Measurements from ENCODE around the gene EFS.

Gene EFS

GRCh38 chr14:23321572-23322547, 43.1 kb downstream of the EFS start:
- peak in 1 of 2 experiments; percentile 37 for DNase-seq (ENCODE audit: low read depth in 1 of 2, low spot score in 1 of 2)
- in situ Hi-C loops (cut with HindIII; ENCODE audit: low pct_unique_long_range_greater_than_20kb, low sequenced_read_pairs) = no loop called here
- TF ChIP-seq JUND (IDR thresholded peaks at IDR 0.05; ENCODE audit: low read depth) = no peak

DNA sequence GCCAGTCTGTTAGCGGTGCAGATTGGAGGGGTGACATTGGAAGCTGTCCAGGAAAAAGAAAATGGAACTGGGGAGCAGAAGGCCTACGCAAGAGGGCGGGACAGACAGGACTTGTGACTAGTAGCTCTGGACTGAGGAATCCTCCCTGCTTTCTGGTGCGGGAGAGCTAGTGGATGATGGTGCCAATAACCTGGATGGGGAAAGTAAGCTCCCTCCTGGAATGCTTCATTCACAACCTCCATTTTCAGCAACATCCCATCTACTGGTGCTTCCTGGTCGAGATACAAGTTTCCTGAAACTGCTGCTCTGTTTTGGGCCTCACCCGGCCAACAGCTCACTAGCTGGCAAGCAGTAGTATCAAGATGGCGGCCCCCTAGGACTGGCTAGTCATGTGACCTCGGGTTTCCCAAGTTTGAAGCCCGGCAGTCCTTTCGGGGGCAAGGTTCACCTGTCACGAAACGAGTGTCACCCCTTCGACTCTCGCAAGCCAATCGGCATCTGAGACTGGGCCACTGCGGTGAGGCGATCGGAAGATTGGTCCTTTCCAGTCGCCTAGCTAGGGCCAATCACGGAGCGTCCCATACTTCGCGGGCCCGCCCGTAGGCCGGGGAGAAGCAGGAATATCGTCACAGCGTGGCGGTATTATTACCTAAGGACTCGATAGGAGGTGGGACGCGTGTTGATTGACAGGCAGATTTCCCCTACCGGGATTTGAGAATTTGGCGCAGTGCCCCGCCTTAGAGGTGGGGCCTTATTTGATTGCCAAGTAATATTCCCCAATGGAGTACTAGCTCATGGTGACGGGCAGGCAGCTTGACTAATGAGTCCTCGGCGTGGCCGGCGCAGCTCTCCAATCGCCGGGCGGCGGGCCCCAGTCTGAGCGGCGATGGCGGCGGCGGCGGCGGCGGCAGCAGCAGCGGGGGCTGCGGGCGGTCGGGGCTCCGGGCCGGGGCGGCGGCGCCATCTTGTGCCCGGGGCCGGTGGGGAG, 44.1 kb downstream of the EFS start, which contains the start of gene PABPN1:
PABPN1 (plus strand) TSS at position 874 of the 988 bp plus-strand sequence; CDS start at position 887, 13 bp downstream.
- in situ Hi-C loops (cut with HindIII; ENCODE audit: low pct_unique_long_range_greater_than_20kb, low sequenced_read_pairs) = no loop called here
- DNase-seq (ENCODE audit: low read depth in 1 of 2, low spot score in 1 of 2) = peak; percentile 94 to 99
- TF ChIP-seq JUND (IDR thresholded peaks at IDR 0.05; ENCODE audit: low read depth) = no peak

DNA sequence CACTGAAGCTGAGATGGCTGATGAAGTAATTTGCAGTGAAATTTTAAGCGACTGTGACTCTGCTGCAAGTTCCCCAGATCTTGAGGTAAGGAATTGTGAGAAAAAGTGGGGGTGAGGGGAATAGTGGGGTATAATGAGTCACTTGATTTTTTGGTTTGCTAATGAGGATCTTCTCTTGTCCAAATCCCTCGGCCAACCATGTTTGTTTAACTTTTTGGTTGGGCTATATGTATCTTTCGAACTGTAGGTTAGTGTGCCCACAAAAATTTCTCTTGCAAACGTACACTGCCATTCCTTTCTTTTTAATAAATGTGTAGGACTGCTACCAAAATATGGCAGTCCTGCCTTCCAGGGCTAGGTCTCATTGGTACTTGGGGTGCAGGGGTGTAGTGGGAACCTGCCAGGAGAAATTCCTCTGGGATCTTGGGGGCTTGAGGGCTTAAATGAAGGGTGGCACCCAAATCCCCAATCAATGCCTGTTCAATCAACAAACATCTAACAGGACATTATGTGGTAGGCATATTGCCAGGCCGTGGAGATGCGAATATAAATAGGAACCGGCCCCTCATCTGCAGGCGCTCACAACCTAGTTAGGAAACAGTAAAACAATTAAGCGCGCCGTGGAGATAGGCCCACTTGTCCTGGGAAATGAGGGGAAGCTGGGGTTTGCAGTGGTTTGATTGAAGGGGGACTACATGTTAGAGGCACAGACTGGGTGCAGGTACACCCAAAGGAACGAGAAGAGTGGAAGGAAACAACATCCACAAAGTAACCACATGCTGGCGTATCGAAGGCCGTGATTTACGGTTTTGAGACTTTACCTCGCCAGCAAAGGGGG, 45.0 kb downstream of the EFS start:
- TF ChIP-seq JUND (IDR thresholded peaks at IDR 0.05; ENCODE audit: low read depth) = no peak
- DNase-seq (ENCODE audit: low read depth in 1 of 2, low spot score in 1 of 2) = no peak
- in situ Hi-C loops (cut with HindIII; ENCODE audit: low pct_unique_long_range_greater_than_20kb, low sequenced_read_pairs) = no loop called here

- in situ Hi-C loops (cut with HindIII; ENCODE audit: low pct_unique_long_range_greater_than_20kb, low sequenced_read_pairs) = no loop called here
- no peak for TF ChIP-seq JUND (IDR thresholded peaks at IDR 0.05; ENCODE audit: low read depth)
- DNase-seq (ENCODE audit: low read depth in 1 of 2, low spot score in 1 of 2) = no peak
Observed at GRCh38 chr14:23316300-23316699, 48.7 kb downstream of the EFS start.

GRCh38 chr14:23310546-23310945, 54.4 kb downstream of the EFS start:
- in situ Hi-C loops (cut with HindIII; ENCODE audit: low pct_unique_long_range_greater_than_20kb, low sequenced_read_pairs) = no loop called here
- DNase-seq (ENCODE audit: low read depth in 1 of 2, low spot score in 1 of 2) = no peak

DNA sequence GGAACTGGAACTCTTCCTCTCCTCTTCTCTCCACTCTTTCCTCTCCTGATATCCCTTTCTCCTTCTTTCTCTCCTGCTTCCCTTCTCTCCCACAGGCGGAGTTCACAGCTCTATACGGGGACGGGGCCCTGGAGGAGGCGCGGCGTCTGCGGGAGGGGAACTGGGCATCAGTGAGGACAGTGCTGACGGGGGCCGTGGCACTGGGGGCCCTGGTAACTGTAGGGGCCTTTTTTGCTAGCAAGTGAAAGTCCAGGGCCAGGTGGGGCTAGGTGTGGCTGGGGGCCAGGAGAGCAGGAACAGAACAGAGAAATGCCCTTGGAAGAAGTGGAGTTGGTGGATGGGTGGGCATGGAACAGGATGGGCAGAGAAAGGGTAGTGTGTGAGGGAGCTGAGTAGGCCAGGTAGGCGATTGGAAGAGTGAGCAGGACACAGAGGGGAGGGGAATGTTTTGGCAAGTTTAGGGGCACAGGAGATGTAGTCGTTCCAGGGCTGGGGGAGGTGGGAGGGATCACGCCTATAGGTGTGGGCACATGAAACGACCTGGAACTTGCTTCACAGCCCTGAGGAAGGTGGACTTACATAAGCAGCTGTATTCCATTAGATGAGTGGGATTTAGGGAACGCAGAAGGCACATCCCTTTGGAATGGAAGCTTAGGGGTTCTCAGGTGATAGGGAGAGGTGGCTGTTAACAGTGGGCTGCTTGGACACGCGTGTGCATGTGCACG, 56.1 kb downstream of the EFS start:
- DNase-seq (ENCODE audit: low read depth in 1 of 2, low spot score in 1 of 2) = no peak
- TF ChIP-seq JUND (IDR thresholded peaks at IDR 0.05; ENCODE audit: low read depth) = no peak
- in situ Hi-C loops (cut with HindIII; ENCODE audit: low pct_unique_long_range_greater_than_20kb, low sequenced_read_pairs) = no loop called here

More at GRCh38 chr14:23310546-23310945, 54.4 kb downstream of the EFS start:
- TF ChIP-seq JUND (IDR thresholded peaks at IDR 0.05; ENCODE audit: low read depth) = no peak

- no peak for DNase-seq (ENCODE audit: low read depth in 1 of 2, low spot score in 1 of 2)
- in situ Hi-C loops (cut with HindIII; ENCODE audit: low pct_unique_long_range_greater_than_20kb, low sequenced_read_pairs) = no loop called here
- no peak for TF ChIP-seq JUND (IDR thresholded peaks at IDR 0.05; ENCODE audit: low read depth)
Observed at GRCh38 chr14:23307687-23308644, 57.0 kb downstream of the EFS start.

DNA sequence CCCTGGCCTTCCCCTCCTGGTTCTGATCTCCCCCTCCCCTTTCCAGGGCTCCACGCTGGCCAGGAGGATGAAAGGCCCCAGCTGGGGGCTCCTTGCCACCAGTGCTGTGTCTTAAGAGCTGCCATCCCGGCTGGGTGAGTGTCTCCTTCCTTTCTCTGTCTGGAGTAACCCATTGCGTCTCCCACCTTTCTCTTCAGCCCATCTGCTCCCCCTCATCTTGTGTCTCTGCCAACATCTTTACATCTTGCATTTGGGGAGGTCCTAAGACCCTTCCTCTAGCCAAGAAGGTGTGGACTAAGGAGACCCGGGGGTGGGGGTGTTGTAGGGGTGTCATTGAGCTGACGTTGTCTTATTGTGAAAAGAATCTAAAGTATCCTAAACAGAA, 57.8 kb downstream of the EFS start:
- DNase-seq (ENCODE audit: low read depth in 1 of 2, low spot score in 1 of 2) = no peak
- in situ Hi-C loops (cut with HindIII; ENCODE audit: low pct_unique_long_range_greater_than_20kb, low sequenced_read_pairs) = no loop called here
- no peak for TF ChIP-seq JUND (IDR thresholded peaks at IDR 0.05; ENCODE audit: low read depth)

GRCh38 chr14:23306412-23307145, 58.4 kb downstream of the EFS start, which contains the start of gene BCL2L2:
Gene BCL2L2 (plus strand): TSS chr14:23306833. CDS start chr14:23307768, 935 bp downstream.
- TF ChIP-seq JUND (IDR thresholded peaks at IDR 0.05; ENCODE audit: low read depth) = no peak
- in situ Hi-C loops (cut with HindIII; ENCODE audit: low pct_unique_long_range_greater_than_20kb, low sequenced_read_pairs) = no loop called here
- DNase-seq (ENCODE audit: low read depth in 1 of 2, low spot score in 1 of 2) = peak; percentile 21 to 89
